HepG2 (cell line): ENCODE results near the gene LGI1. TPM values are rescaled to one million over a fixed set of nuclear protein-coding genes. Genes with fewer than 3 reads are reported as not detected.

Source experiments
- CTCF ChIP-seq: sonication (generic); formaldehyde crosslinking; IDR thresholded peaks from 2 replicates; pipeline ENCODE4 v1.5.0; 2020; ENCODE audit warnings: mild to moderate bottlenecking, missing genetic modification reagents, moderate library complexity
- ZIK1 ChIP-seq: sonication (generic); formaldehyde crosslinking; IDR thresholded peaks from 2 replicates; pipeline ENCODE4 v1.5.0; 2020; ENCODE audit warnings: mild to moderate bottlenecking, low read depth, missing genetic modification reagents, borderline replicate concordance
- ZNF503 ChIP-seq: sonication (generic); formaldehyde crosslinking; IDR thresholded peaks from 2 replicates; pipeline ENCODE4 v1.4.0; 2020; ENCODE audit warnings: missing genetic modification reagents
- ZNF747 ChIP-seq: sonication (generic); formaldehyde crosslinking; IDR thresholded peaks from 2 replicates; pipeline ENCODE4 v1.8.1; 2023; ENCODE audit warnings: missing genetic modification reagents, mild to moderate bottlenecking, borderline replicate concordance
- polyA plus RNA-seq, 8 experiments: library from polyadenylated mRNA; depleted of rRNA in 3 of 8; stranded (reverse) in 7 of 8; unstranded in 1 of 8; fragments of >200 nt; fragmentation: Illumina TruSeq in 4 of 8; extraction: Trizol in 4 of 8; gene quantifications; 2 replicates each; pipeline versions ENCODE4 v1.2.1 to v1.2.3, GENCODE V29; 2011 to 2016; ENCODE audit warnings: low read depth in 4 of 8, missing spikeins in 1 of 8, mixed read lengths in 1 of 8; ENCODE audit not compliant: insufficient read depth in 1 of 8
- total RNA-seq, 5 experiments: library from RNA; depleted of rRNA; stranded (reverse); fragments of >200 nt; fragmentation: Illumina TruSeq; extraction: Trizol; gene quantifications; 2 replicates each; pipeline ENCODE4 v1.2.3, GENCODE V29; 2016; ENCODE audit warnings: low read depth in 1 of 5
- TF ChIP-seq, protein P1 (sequence below): sonication (generic); formaldehyde crosslinking; IDR thresholded peaks from one replicate; pipeline ENCODE4 v1.5.1; 2020; ENCODE audit warnings: mild to moderate bottlenecking, missing genetic modification reagents; ENCODE audit errors: not compliant biosample characterization

Gene LGI1
- total and polyA plus RNA-seq, 2 of the 13 experiments (the other 11 are each of a cell fraction or from before 2014, with no cell fraction given): not detected

DNA sequence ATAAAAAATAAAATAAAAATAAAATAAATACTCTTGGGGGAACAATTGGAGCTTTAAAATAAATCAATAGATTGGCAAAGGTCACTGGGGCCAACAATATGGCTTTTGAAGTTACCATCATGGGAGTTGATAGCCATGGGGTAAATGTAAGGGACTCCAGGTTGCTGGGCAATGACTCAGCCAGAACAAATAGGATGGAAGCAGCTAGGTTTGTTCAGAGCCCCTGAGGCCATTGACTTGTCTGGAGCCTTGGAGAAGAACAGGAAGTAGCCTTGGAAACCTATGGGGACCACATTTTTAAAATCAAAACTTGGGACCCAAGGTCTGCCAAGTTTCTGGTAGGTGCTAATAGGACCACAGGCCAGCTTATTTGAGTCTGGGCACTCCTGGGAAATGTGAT lies 35.2 kb upstream of the LGI1 start (continued):
- TF ChIP-seq, protein P1, sequence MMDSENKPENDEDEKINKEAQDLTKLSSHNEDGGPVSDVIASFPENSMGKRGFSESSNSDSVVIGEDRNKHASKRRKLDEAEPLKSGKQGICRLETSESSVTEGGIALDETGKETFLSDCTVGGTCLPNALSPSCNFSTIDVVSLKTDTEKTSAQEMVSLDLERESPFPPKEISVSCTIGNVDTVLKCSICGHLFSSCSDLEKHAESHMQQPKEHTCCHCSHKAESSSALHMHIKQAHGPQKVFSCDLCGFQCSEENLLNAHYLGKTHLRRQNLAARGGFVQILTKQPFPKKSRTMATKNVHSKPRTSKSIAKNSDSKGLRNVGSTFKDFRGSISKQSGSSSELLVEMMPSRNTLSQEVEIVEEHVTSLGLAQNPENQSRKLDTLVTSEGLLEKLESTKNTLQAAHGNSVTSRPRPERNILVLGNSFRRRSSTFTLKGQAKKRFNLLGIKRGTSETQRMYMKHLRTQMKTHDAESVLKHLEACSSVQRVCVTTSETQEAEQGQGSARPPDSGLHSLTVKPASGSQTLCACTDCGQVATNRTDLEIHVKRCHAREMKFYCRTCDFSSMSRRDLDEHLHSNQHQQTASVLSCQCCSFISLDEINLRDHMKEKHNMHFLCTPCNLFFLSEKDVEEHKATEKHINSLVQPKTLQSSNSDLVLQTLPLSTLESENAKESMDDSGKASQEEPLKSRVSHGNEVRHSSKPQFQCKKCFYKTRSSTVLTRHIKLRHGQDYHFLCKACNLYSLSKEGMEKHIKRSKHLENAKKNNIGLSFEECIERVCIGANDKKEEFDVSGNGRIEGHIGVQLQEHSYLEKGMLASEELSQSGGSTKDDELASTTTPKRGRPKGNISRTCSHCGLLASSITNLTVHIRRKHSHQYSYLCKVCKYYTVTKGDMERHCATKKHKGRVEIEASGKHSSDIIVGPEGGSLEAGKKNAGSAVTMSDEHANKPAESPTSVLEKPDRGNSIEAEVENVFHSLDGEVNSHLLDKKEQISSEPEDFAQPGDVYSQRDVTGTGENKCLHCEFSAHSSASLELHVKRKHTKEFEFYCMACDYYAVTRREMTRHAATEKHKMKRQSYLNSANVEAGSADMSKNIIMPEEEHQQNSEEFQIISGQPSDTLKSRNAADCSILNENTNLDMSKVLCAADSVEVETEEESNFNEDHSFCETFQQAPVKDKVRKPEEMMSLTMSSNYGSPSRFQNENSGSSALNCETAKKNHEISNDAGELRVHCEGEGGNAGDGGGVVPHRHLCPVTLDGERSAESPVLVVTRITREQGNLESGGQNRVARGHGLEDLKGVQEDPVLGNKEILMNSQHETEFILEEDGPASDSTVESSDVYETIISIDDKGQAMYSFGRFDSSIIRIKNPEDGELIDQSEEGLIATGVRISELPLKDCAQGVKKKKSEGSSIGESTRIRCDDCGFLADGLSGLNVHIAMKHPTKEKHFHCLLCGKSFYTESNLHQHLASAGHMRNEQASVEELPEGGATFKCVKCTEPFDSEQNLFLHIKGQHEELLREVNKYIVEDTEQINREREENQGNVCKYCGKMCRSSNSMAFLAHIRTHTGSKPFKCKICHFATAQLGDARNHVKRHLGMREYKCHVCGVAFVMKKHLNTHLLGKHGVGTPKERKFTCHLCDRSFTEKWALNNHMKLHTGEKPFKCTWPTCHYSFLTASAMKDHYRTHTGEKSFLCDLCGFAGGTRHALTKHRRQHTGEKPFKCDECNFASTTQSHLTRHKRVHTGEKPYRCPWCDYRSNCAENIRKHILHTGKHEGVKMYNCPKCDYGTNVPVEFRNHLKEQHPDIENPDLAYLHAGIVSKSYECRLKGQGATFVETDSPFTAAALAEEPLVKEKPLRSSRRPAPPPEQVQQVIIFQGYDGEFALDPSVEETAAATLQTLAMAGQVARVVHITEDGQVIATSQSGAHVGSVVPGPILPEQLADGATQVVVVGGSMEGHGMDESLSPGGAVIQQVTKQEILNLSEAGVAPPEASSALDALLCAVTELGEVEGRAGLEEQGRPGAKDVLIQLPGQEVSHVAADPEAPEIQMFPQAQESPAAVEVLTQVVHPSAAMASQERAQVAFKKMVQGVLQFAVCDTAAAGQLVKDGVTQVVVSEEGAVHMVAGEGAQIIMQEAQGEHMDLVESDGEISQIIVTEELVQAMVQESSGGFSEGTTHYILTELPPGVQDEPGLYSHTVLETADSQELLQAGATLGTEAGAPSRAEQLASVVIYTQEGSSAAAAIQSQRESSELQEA (CRISPR knock-in tag): no peak
- TF ChIP-seq CTCF (CRISPR knock-in tag): no peak
- no peak for TF ChIP-seq ZNF503 (CRISPR knock-in tag)
- TF ChIP-seq ZIK1 (CRISPR knock-in tag): no peak
- TF ChIP-seq ZNF747 (CRISPR knock-in tag): no peak
